Middle frontal gyrus (tissue), 1 donor: ENCODE results near the gene SORCS1.

Source experiments
- DNase-seq: peaks from one replicate; pipeline ENCODE4 v3.0.0-alpha.2; 2015; ENCODE audit warnings: low spot score; ENCODE audit errors: extremely low spot score

SORCS1 gene

GRCh38 chr10:106761906-106762305 is 402.6 kb downstream of the SORCS1 start:
- no peak for DNase-seq

- no peak for DNase-seq
Observed at GRCh38 chr10:106757521-106757920, 407.0 kb downstream of the SORCS1 start.

- no peak for DNase-seq
Observed at GRCh38 chr10:106751091-106751490, 413.4 kb downstream of the SORCS1 start.

- DNase-seq, result no peak
Observed at GRCh38 chr10:106746868-106747267, 417.6 kb downstream of the SORCS1 start.

GRCh38 chr10:106741006-106741530 is 423.4 kb downstream of the SORCS1 start:
- no peak for DNase-seq

- DNase-seq, result no peak
Observed at GRCh38 chr10:106740071-106740470, 424.4 kb downstream of the SORCS1 start.

- DNase-seq, result no peak
Observed at GRCh38 chr10:106734220-106734619, 430.3 kb downstream of the SORCS1 start.

GRCh38 chr10:106728232-106728631 is 436.3 kb downstream of the SORCS1 start:
- no peak for DNase-seq

GRCh38 chr10:106727170-106727569 is 437.3 kb downstream of the SORCS1 start:
- no peak for DNase-seq

- no peak for DNase-seq
Observed at GRCh38 chr10:106722524-106722923, 442.0 kb downstream of the SORCS1 start.

GRCh38 chr10:106720683-106721082 is 443.8 kb downstream of the SORCS1 start:
- no peak for DNase-seq

- DNase-seq, result no peak
Observed at GRCh38 chr10:106716381-106716780, 448.1 kb downstream of the SORCS1 start.

GRCh38 chr10:106714734-106715555 is 449.6 kb downstream of the SORCS1 start:
- DNase-seq, result no peak

- no peak for DNase-seq
Observed at GRCh38 chr10:106713846-106714245, 450.7 kb downstream of the SORCS1 start.

- no peak for DNase-seq
Observed at GRCh38 chr10:106712988-106713387, 451.5 kb downstream of the SORCS1 start.

GRCh38 chr10:106711313-106711906 is 453.1 kb downstream of the SORCS1 start:
- no peak for DNase-seq

GRCh38 chr10:106708506-106708905 is 456.0 kb downstream of the SORCS1 start:
- DNase-seq, result no peak

- no peak for DNase-seq
Observed at GRCh38 chr10:106707657-106708056, 456.8 kb downstream of the SORCS1 start.

- no peak for DNase-seq
Observed at GRCh38 chr10:106706127-106706526, 458.4 kb downstream of the SORCS1 start.

- DNase-seq, result peak; percentile 77
Observed at GRCh38 chr10:106705681-106706100, 458.8 kb downstream of the SORCS1 start.

GRCh38 chr10:106696239-106696638 is 468.3 kb downstream of the SORCS1 start:
- DNase-seq, result no peak

GRCh38 chr10:106694696-106695095 is 469.8 kb downstream of the SORCS1 start:
- no peak for DNase-seq

GRCh38 chr10:106682175-106682574 is 482.3 kb downstream of the SORCS1 start:
- no peak for DNase-seq
